Activated CD8-positive, alpha-beta T cell treated with anti-CD3 and anti-CD28 coated beads for 36 hours (primary cell): Measurements from ENCODE around the gene F9. TPM values are rescaled to one million over a fixed set of nuclear protein-coding genes. Genes with fewer than 3 reads are reported as not detected.

ENCODE experiments used
- ATAC-seq: fragments of 200-7000 bp; cut with Tn5 transposase; one replicate; pipeline ENCODE4 v1.10.0; 2021; ENCODE audit warnings: mild to moderate bottlenecking, moderate library complexity
- CTCF ChIA-PET: fragments of 350-600 bp; sonication (Branson Sonifier 250); formaldehyde crosslinking; loops from one replicate; lab custom pipeline; 2021; ENCODE audit warnings: antibody characterized with exemption; lab: Charles Lee
- POLR2A ChIA-PET: fragments of 350-600 bp; sonication (Branson Sonifier 250); formaldehyde crosslinking; loops from one replicate; lab custom pipeline; 2021; ENCODE audit warnings: antibody characterized with exemption; lab: Charles Lee
- DNase-seq: peaks from one replicate; pipeline ENCODE4 v3.0.0-alpha.2; 2020
- H3K27ac Mint-ChIP-seq: one replicate; pipeline ENCODE4 v1.8.0; 2021; ENCODE audit warnings: mild to moderate bottlenecking, mixed read lengths
- H3K27me3 Mint-ChIP-seq: one replicate; pipeline ENCODE4 v1.8.0; 2021; ENCODE audit warnings: mixed read lengths
- H3K36me3 Mint-ChIP-seq: one replicate; pipeline ENCODE4 v1.8.0; 2021; ENCODE audit warnings: low read depth, mixed read lengths
- H3K4me1 Mint-ChIP-seq: one replicate; pipeline ENCODE4 v1.8.0; 2021; ENCODE audit warnings: low read depth, mixed read lengths
- H3K4me3 Mint-ChIP-seq: one replicate; pipeline ENCODE4 v1.8.0; 2021; ENCODE audit warnings: mild to moderate bottlenecking, moderate library complexity, mixed read lengths
- H3K9me3 Mint-ChIP-seq: one replicate; pipeline ENCODE4 v1.8.0; 2021; ENCODE audit warnings: mixed read lengths
- intact Hi-C: fragments of 100-400 bp; cut with micrococcal nuclease; formaldehyde crosslinking; loops from one replicate; pipeline ENCODE4 v1.10.0; 2022
- total RNA-seq, 2 experiments: library from RNA; stranded (reverse); gene quantifications; one replicate each; pipeline ENCODE4 v1.2.3, GENCODE V29; 2021
- TF ChIP-seq, protein P1 (sequence below): fragments of 200-600 bp; IDR thresholded peaks from one replicate; pipeline ENCODE4 v1.8.0; 2022; ENCODE audit warnings: antibody characterized with exemption, mild to moderate bottlenecking

The F9 gene
- total RNA-seq, 2 experiments from 2014 or later, result not detected

- Mint-ChIP-seq H3K27ac (no peak overlapping the region), H3K4me1 (no peaks in the 10 kb centered on the region), H3K27me3 (no peaks in the 10 kb centered on the region), H3K4me3 (no peak overlapping the region), H3K36me3 (no peaks in the 10 kb centered on the region), H3K9me3 (no peaks in the 10 kb centered on the region)
- DNase-seq (no peak), ATAC-seq (no peak)
- ChIA-PET CTCF (no interaction called here), POLR2A (no interaction called here)
- intact Hi-C loops, result no loop called here
- TF ChIP-seq, protein P1, sequence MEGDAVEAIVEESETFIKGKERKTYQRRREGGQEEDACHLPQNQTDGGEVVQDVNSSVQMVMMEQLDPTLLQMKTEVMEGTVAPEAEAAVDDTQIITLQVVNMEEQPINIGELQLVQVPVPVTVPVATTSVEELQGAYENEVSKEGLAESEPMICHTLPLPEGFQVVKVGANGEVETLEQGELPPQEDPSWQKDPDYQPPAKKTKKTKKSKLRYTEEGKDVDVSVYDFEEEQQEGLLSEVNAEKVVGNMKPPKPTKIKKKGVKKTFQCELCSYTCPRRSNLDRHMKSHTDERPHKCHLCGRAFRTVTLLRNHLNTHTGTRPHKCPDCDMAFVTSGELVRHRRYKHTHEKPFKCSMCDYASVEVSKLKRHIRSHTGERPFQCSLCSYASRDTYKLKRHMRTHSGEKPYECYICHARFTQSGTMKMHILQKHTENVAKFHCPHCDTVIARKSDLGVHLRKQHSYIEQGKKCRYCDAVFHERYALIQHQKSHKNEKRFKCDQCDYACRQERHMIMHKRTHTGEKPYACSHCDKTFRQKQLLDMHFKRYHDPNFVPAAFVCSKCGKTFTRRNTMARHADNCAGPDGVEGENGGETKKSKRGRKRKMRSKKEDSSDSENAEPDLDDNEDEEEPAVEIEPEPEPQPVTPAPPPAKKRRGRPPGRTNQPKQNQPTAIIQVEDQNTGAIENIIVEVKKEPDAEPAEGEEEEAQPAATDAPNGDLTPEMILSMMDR, result no peak
Observed at GRCh38 chrX:139581068-139581467, 50.5 kb downstream of the F9 start.

DNA sequence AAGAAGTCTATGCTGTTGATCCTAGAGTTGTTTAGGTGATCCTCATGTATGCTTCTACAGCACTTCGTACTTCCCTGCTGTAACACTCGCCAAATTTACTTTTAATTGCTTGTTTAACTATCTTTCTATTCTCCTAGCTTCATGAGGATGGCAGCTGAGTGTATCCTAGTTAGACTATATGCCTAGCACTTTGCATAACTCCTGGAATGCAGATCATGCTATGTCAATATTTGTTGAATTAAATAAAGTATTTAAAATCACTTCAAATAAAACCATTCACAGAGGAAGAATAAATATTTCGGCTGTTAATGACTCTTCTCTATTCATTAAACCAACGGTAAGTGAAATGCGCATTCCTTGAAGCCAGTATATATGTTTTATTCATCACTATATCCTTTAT is 55.1 kb downstream of the F9 start:
- no peak for ATAC-seq
- ChIA-PET POLR2A (no interaction called here), CTCF (no interaction called here)
- TF ChIP-seq, protein P1, result no peak
- no peak overlapping the region for H3K27ac Mint-ChIP-seq
- H3K27me3 Mint-ChIP-seq, result no peaks in the 10 kb centered on the region
- no peaks in the 10 kb centered on the region for H3K4me1 Mint-ChIP-seq
- DNase-seq, result no peak
- no peaks in the 10 kb centered on the region for H3K9me3 Mint-ChIP-seq
- intact Hi-C loops, result no loop called here
- no peaks in the 10 kb centered on the region for H3K36me3 Mint-ChIP-seq
- no peak overlapping the region for H3K4me3 Mint-ChIP-seq

DNA sequence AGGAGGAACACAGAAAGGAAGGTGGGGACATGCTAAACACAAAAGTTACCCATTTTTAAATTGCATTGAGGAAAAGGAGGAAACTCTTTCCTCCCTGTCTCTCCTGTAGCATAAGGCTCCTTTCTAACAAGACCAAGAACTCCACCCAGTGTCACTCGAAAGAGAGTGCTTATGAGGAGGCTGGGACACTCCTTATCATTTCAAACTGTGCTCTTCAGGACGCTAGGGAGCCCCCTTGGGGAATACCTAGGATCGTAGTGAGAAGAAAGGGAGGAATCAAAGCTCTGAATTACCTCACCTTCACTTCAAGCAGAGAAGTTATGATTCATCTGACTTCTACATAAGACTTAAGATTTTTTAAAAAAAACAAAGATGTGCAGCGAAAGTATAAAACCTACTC is 65.5 kb downstream of the F9 start:
- no peaks in the 10 kb centered on the region for H3K27me3 Mint-ChIP-seq
- no peaks in the 10 kb centered on the region for H3K9me3 Mint-ChIP-seq
- ATAC-seq (no peak), DNase-seq (no peak)
- no peak overlapping the region for H3K4me3 Mint-ChIP-seq
- ChIA-PET CTCF (no interaction called here), POLR2A (no interaction called here)
- H3K27ac Mint-ChIP-seq, result no peak overlapping the region
- no peaks in the 10 kb centered on the region for H3K4me1 Mint-ChIP-seq
- TF ChIP-seq, protein P1, result no peak
- intact Hi-C loops, result no loop called here
- no peaks in the 10 kb centered on the region for H3K36me3 Mint-ChIP-seq

DNA sequence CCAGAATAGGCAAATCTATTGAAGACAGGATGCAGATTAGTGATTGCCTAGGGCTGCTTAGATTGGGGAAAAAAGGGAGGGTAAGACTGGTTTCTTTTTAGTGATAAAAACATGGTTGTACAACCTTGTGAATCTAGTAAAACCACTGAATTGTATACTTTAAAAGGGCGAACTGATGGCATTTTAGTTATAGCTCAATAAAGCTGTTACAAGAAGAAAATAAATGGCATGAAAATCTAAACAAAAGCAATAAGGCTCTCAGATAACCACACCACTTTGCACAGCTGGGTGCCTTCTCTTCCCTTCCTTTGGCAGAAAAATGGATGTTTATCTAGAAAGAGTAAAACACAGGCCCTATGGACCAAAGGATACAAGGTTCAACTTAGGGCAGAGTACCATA is 69.6 kb downstream of the F9 start:
- Mint-ChIP-seq H3K4me3 (no peak overlapping the region), H3K9me3 (no peaks in the 10 kb centered on the region), H3K36me3 (no peaks in the 10 kb centered on the region), H3K27ac (no peak overlapping the region), H3K4me1 (no peaks in the 10 kb centered on the region), H3K27me3 (no peaks in the 10 kb centered on the region)
- TF ChIP-seq, protein P1, result no peak
- ATAC-seq (no peak), DNase-seq (no peak)
- ChIA-PET CTCF (no interaction called here), POLR2A (no interaction called here)
- intact Hi-C loops, result no loop called here

Other genes with a start within 250 kb of the F9 start
- gene MCF2, start 177.4 kb downstream of the F9 start, total RNA-seq, result under 1 TPM; 0.56 to 0.59 TPM